D721Med (cell line): ENCODE results near the gene RAI14.

ENCODE experiments used
- DNase-seq: peaks from one replicate; pipeline ENCODE4 v3.0.0; 2011; ENCODE audit warnings: low spot score; ENCODE audit not compliant: insufficient read length
- FAIRE-seq: peaks from 2 replicates; lab custom pipeline; 2011; peaks lifted over from hg19 to GRCh38; lab: Jason Lieb, UNC
- CTCF ChIP-seq: IDR thresholded peaks from 2 replicates; pipeline ENCODE4 v1.5.1; 2012; ENCODE audit warnings: mild to moderate bottlenecking, control low read depth; ENCODE audit not compliant: insufficient read depth; ENCODE audit errors: missing control alignments

The RAI14 gene

GRCh38 chr5:34686762-34687268 is 30.7 kb downstream of the RAI14 start:
- DNase-seq (no peak), FAIRE-seq (no peak)
- TF ChIP-seq CTCF, result no peak

GRCh38 chr5:34687269-34688011 is 31.3 kb downstream of the RAI14 start:
- TF ChIP-seq CTCF, result no peak
- DNase-seq (no peak), FAIRE-seq (no peak)

- FAIRE-seq, result no peak
- no peak for DNase-seq
- TF ChIP-seq CTCF, result no peak
Observed at GRCh38 chr5:34688015-34688810, 32.1 kb downstream of the RAI14 start.

- TF ChIP-seq CTCF, result no peak
- FAIRE-seq, result no peak
- no peak for DNase-seq
Observed at GRCh38 chr5:34690301-34690700, 34.2 kb downstream of the RAI14 start.

- TF ChIP-seq CTCF, result no peak
- FAIRE-seq (no peak), DNase-seq (no peak)
Observed at GRCh38 chr5:34690898-34691297, 34.8 kb downstream of the RAI14 start.

- DNase-seq (no peak), FAIRE-seq (no peak)
- no peak for TF ChIP-seq CTCF
Observed at GRCh38 chr5:34691326-34691725, 35.2 kb downstream of the RAI14 start.
